LNCAP (cell line): ENCODE data around the gene ANXA6.

Experiments
- CTCF ChIP-seq: fragments of 450-650 bp; IDR thresholded peaks from 2 replicates; pipeline ENCODE4 v1.5.1; 2017; ENCODE audit warnings: mild to moderate bottlenecking

Gene ANXA6

GRCh38 chr5:151080613-151081430, 76.8 kb downstream of the ANXA6 start, which contains the start of gene TNIP1:
Gene TNIP1, minus strand, starts transcription at chr5:151081034. Its CDS starts 15,939 bp downstream, at chr5:151065095.
- no peak for TF ChIP-seq CTCF

- no peak for TF ChIP-seq CTCF
Measured at GRCh38 chr5:151079838-151080612, 77.6 kb downstream of the ANXA6 start.

- TF ChIP-seq CTCF, result no peak
Measured at GRCh38 chr5:151078490-151079262, 78.9 kb downstream of the ANXA6 start.

- no peak for TF ChIP-seq CTCF
Measured at GRCh38 chr5:151077967-151078366, 79.6 kb downstream of the ANXA6 start.

GRCh38 chr5:151077419-151077818, 80.2 kb downstream of the ANXA6 start:
- no peak for TF ChIP-seq CTCF

- TF ChIP-seq CTCF, result no peak
Measured at GRCh38 chr5:151076616-151077015, 81.0 kb downstream of the ANXA6 start.

GRCh38 chr5:151075698-151076331, 81.8 kb downstream of the ANXA6 start:
- no peak for TF ChIP-seq CTCF
